Lower leg skin (tissue), 4 donors: ENCODE results near the gene SH2D5. TPM values are rescaled to one million over a fixed set of nuclear protein-coding genes. Genes with fewer than 3 reads are reported as not detected.

ENCODE experiments used
- DNase-seq, 2 donors: peaks; one replicate each; pipeline ENCODE4 v3.0.0-alpha.2; 2019; ENCODE audit warnings: low spot score in 2 of 2
- H3K4me3 ChIP-seq: fragments of 200-600 bp; sonication (generic); 2 replicates; pipeline ENCODE4 v1.5.1; 2017; ENCODE audit warnings: mild to moderate bottlenecking, low read depth; ENCODE audit not compliant: poor library complexity, severe bottlenecking
- POLR2A ChIP-seq, 2 donors: fragments of 450-650 bp; IDR thresholded peaks; one replicate each; pipeline ENCODE4 v1.6.1; 2016 to 2017; ENCODE audit warnings: antibody characterized with exemption in 2 of 2, mild to moderate bottlenecking in 1 of 2, moderate library complexity in 1 of 2
- WGBS, 2 donors: methylation state at CpG; one replicate each; pipeline ENCODE4 v1.1.5; 2018; 5-methylcytosine and 5-hydroxymethylcytosine counted together
- intact Hi-C: fragments of 100-400 bp; cut with DNase I; formaldehyde crosslinking; loops from one replicate; pipeline ENCODE4 v1.15.0; 2023; ENCODE audit warnings: low total_unique reads
- total RNA-seq, 4 donors: library from RNA; depleted of rRNA; stranded (reverse); fragments of >200 nt; gene quantifications; one replicate each; pipeline ENCODE4 v1.1.0, GENCODE V29; 2016
- TF ChIP-seq, protein P1 (sequence below), 3 donors: fragments of 450-650 bp; IDR thresholded peaks; one replicate each; pipeline ENCODE4 v1.5.1; 2016; ENCODE audit warnings: antibody characterized with exemption in 3 of 3, mild to moderate bottlenecking in 3 of 3, moderate library complexity in 2 of 3

SH2D5 gene
- total RNA-seq, 4 donors from 2014 or later = 0.11 to 1.0 (median 0.18) TPM

DNA sequence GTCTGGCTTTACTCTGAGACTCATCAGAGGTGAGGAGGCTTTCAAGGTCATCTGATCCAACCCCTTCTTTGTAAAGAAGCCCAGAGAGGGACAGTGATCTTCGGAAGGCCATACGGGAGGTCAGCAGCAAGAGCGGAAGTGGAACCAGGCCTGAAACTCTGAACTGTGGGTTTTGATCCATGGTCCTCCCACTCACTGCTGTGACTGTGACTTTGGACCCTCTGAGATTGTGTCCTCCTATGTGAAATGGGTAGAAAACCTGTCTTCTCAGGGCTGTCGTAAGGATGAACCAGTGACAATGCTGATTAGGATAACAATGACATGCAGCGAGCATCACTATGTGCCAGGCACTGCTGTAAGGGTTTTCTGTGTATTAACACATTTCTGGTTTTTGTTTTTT, 61.6 kb downstream of the SH2D5 start:
- no peak overlapping the region for H3K4me3 ChIP-seq
- intact Hi-C loops = no loop called here
- no peak for DNase-seq
- no peak for TF ChIP-seq POLR2A (IDR thresholded peaks at IDR 0.05)
- TF ChIP-seq, protein P1, sequence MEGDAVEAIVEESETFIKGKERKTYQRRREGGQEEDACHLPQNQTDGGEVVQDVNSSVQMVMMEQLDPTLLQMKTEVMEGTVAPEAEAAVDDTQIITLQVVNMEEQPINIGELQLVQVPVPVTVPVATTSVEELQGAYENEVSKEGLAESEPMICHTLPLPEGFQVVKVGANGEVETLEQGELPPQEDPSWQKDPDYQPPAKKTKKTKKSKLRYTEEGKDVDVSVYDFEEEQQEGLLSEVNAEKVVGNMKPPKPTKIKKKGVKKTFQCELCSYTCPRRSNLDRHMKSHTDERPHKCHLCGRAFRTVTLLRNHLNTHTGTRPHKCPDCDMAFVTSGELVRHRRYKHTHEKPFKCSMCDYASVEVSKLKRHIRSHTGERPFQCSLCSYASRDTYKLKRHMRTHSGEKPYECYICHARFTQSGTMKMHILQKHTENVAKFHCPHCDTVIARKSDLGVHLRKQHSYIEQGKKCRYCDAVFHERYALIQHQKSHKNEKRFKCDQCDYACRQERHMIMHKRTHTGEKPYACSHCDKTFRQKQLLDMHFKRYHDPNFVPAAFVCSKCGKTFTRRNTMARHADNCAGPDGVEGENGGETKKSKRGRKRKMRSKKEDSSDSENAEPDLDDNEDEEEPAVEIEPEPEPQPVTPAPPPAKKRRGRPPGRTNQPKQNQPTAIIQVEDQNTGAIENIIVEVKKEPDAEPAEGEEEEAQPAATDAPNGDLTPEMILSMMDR (IDR thresholded peaks at IDR 0.05) = no peak
- 91 to 93% methylated on average over 5 of the region's 5 CpGs for WGBS, 2 donors

Other genes with a start within 250 kb of the SH2D5 start
- 10 to 100 TPM in 2 of 4 donors, 1 to 10 TPM in 2; 3.8 to 13.3 (median 8.4) TPM for gene CAMK2N1, start 246.5 kb downstream of the SH2D5 start, total RNA-seq
- 10 to 100 TPM; 32.7 to 46.2 (median 37.4) TPM for gene MUL1, start 224.6 kb downstream of the SH2D5 start, total RNA-seq
- under 1 TPM in 2 of 4 donors, not detected in 2; 0.15 to 0.62 TPM for gene FAM43B, start 180.1 kb downstream of the SH2D5 start, total RNA-seq
- 10 to 100 TPM in 3 of 4 donors, 1 to 10 TPM in 1; 5.3 to 24.1 (median 18.5) TPM for gene CDA, start 143.6 kb downstream of the SH2D5 start, total RNA-seq
- gene PINK1, start 99.2 kb downstream of the SH2D5 start, total RNA-seq = 100 to 1,000 TPM; 149 to 173 (median 161) TPM
- gene DDOST, start 71.3 kb downstream of the SH2D5 start, total RNA-seq = 100 to 1,000 TPM in 2 of 4 donors, 10 to 100 TPM in 2; 72.4 to 146 (median 113) TPM
- gene KIF17, start 14.7 kb downstream of the SH2D5 start, total RNA-seq = 1 to 10 TPM in 3 of 4 donors, under 1 TPM in 1; 0.30 to 5.7 (median 2.2) TPM
- 100 to 1,000 TPM; 154 to 242 (median 190) TPM for gene HP1BP3, start 54.6 kb upstream of the SH2D5 start, total RNA-seq